ENCODE measurements around the gene CLDN14. TPM values are rescaled to one million over a fixed set of nuclear protein-coding genes. Genes with fewer than 3 reads are reported as not detected.

CLDN14 gene
- total and polyA plus RNA-seq, 9 donors = 0.15 TPM; not detected in 8

DNA sequence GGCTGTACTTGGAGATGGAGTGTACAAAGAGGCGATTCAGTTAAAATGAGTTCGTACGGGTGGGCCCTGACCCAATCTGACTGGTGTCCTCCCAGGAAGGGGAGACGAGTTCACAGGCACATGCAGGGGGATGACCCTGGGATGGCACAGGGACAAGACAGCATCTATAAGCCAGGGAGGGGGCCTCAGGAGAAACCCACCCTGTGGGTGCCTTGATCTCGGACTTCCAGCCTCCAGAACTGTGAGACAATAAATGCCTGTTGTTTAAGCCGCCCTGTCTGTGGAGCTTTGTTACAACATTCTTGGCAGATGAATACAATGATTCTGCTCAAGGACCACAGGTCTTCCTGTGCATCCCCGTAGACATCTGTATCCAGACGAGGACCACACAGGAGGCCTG lies 14.6 kb upstream of the CLDN14 start:
- no peaks in the 10 kb centered on the region for H3K36me3 ChIP-seq
- no peak for TF ChIP-seq EP300 (IDR thresholded peaks at IDR 0.05)
- TF ChIP-seq POLR2A (IDR thresholded peaks at IDR 0.05) = no peak
- H3K9me3 ChIP-seq = no peaks in the 10 kb centered on the region
- no peaks in the 10 kb centered on the region for H3K27me3 ChIP-seq
- no peak overlapping the region for H3K4me3 ChIP-seq
- WGBS, 3 donors = 71 to 90% (median 87%) methylated on average over 8 of the region's 8 CpGs
- intact Hi-C loops (cut with DNase I) = no loop called here
- no peak for DNase-seq
- H3K4me1 ChIP-seq (ENCODE audit: insufficient read depth) = no peaks in the 10 kb centered on the region
- H3K27ac ChIP-seq = no peak overlapping the region

DNA sequence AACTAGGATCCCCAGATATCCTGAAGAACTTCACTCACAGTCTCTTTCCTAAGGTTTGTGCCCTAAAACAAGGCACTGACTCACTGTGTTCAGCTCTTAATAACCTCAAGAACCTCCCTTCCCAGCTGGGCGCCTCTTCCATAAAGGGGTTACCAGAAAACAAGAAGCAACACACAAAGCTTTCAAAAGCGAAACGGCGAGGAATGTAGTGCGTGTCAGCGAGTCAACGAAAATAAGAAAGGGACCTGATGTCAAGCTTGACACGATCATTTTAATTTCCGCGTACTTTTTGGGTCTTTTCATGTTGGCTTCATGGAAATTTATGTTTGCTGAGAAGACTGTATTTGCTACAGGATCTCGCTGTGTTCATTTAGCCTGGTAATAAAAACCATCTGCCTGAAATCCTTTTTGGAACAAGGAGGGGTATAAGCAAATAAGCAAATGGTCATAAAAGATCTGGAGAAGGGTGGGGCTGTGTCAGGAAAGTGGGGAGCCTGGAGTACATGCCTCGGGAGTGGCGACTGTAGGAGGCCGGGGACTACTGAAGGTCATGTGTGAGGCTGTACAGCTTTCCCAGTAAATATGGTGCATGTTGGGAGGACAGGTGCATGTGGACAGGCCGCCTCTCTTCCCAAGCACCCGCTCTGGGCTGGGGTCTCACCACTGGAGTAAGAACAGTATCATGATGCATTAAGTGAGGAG lies 11.4 kb upstream of the CLDN14 start:
- TF ChIP-seq, protein P1, sequence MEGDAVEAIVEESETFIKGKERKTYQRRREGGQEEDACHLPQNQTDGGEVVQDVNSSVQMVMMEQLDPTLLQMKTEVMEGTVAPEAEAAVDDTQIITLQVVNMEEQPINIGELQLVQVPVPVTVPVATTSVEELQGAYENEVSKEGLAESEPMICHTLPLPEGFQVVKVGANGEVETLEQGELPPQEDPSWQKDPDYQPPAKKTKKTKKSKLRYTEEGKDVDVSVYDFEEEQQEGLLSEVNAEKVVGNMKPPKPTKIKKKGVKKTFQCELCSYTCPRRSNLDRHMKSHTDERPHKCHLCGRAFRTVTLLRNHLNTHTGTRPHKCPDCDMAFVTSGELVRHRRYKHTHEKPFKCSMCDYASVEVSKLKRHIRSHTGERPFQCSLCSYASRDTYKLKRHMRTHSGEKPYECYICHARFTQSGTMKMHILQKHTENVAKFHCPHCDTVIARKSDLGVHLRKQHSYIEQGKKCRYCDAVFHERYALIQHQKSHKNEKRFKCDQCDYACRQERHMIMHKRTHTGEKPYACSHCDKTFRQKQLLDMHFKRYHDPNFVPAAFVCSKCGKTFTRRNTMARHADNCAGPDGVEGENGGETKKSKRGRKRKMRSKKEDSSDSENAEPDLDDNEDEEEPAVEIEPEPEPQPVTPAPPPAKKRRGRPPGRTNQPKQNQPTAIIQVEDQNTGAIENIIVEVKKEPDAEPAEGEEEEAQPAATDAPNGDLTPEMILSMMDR (IDR thresholded peaks at IDR 0.05) = no peak
- no peak for TF ChIP-seq EP300 (IDR thresholded peaks at IDR 0.05)
- no peak for TF ChIP-seq POLR2A (IDR thresholded peaks at IDR 0.05)
- Histone ChIP-seq H3K36me3 (no peaks in the 10 kb centered on the region), H3K4me1 (ENCODE audit: insufficient read depth) (no peaks in the 10 kb centered on the region), H3K9me3 (no peaks in the 10 kb centered on the region), H3K4me3 (no peak overlapping the region), H3K27ac (no peak overlapping the region), H3K27me3 (no peaks in the 10 kb centered on the region)
- no peak for DNase-seq
- 78 to 84% (median 81%) methylated on average over 16 of the region's 16 CpGs for WGBS, 3 donors
- intact Hi-C loops (cut with DNase I) = no loop called here

DNA sequence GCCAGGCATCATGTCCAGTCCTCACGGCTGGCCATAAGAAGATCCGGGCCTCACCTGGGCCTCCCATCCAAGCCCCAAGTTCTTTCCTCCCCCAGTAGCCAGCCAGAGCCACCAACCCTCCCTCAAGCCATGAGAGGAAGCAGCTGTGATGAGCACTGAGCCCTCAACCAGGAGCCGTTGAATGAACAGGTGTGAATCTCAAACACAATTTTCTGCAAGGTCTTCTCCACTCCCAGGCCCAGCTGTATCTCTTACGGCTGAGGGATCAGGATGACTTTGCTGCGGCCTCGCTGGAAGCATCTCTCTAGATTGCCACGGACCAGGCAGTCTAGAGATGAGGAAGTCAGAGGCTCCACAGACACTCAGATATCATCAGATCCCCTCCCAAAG lies 9.8 kb upstream of the CLDN14 start:
- Histone ChIP-seq H3K27ac (no peak overlapping the region), H3K9me3 (no peaks in the 10 kb centered on the region), H3K4me3 (no peak overlapping the region), H3K27me3 (no peaks in the 10 kb centered on the region), H3K4me1 (ENCODE audit: insufficient read depth) (no peaks in the 10 kb centered on the region), H3K36me3 (no peaks in the 10 kb centered on the region)
- 77 to 82% (median 82%) methylated on average over 7 of the region's 7 CpGs for WGBS, 3 donors
- DNase-seq = no peak
- TF ChIP-seq POLR2A (IDR thresholded peaks at IDR 0.05) (no peak), EP300 (IDR thresholded peaks at IDR 0.05) (no peak)
- TF ChIP-seq, protein P1 (IDR thresholded peaks at IDR 0.05) = no peak
- intact Hi-C loops (cut with DNase I) = no loop called here

DNA sequence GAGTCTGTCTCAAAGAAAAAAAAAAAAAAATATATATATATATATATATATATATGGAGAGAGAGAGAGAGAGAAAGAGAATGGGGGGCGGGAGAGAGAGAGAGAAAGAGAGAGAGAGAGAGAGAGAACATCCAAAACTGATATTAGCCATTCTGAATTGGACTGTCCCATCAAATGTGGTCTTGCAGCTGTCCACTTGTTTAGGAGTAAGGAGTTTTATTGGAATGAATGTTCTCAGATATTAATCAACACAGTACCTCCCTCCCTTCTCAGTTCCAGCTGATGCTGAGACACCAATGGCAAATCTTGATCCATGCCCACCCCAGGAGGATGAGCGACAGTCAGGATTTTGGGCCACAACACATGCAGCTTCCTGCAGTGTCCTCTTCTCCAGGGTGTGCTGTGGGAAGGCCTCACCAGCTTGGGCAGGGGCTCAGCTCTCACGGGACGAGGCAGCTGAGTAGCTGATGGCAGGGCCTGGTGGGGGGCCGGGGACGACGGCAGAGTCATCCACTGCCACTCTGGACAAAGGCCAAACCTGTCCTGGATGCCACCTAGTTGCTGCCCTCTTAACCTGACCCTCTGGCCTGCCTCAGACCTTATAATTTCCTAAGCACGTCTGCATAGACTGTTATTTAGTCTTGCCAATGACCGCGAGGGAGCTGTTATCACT lies 9.3 kb upstream of the CLDN14 start:
- Histone ChIP-seq H3K36me3 (no peaks in the 10 kb centered on the region), H3K27ac (no peak overlapping the region), H3K27me3 (no peaks in the 10 kb centered on the region), H3K4me1 (ENCODE audit: insufficient read depth) (no peaks in the 10 kb centered on the region), H3K9me3 (no peaks in the 10 kb centered on the region), H3K4me3 (no peak overlapping the region)
- intact Hi-C loops (cut with DNase I) = no loop called here
- no peak for DNase-seq
- TF ChIP-seq EP300 (IDR thresholded peaks at IDR 0.05) (no peak), POLR2A (IDR thresholded peaks at IDR 0.05) (no peak)
- TF ChIP-seq, protein P1 (IDR thresholded peaks at IDR 0.05) = no peak
- 71 to 77% (median 71%) methylated on average over 10 of the region's 10 CpGs for WGBS, 3 donors
